GM12878 (cell line): ENCODE data around the gene GGT6. TPM values are rescaled to one million over a fixed set of nuclear protein-coding genes. Genes with fewer than 3 reads are reported as not detected.

Source experiments
- BACH1 ChIP-seq: fragments of 450-650 bp; IDR thresholded peaks from 2 replicates; pipeline ENCODE4 v1.6.1; 2017; ENCODE audit warnings: mild to moderate bottlenecking, borderline replicate concordance
- IKZF1 ChIP-seq: fragments of 450-650 bp; conservative IDR thresholded peaks from 2 replicates; pipeline ENCODE4 v1.6.1; 2017; ENCODE audit warnings: antibody characterized with exemption, mild to moderate bottlenecking
- MYB ChIP-seq: fragments of 150-350 bp; IDR thresholded peaks from 2 replicates; pipeline ENCODE4 v1.6.1; 2014; ENCODE audit warnings: mild to moderate bottlenecking, low read depth, low read length, borderline replicate concordance
- RAD21 ChIP-seq: IDR thresholded peaks from 2 replicates; pipeline ENCODE4 v1.6.1; 2011; ENCODE audit warnings: mild to moderate bottlenecking, low read depth, low read length, moderate library complexity; ENCODE audit not compliant: insufficient read depth
- ZNF24 ChIP-seq: fragments of 450-650 bp; IDR thresholded peaks from 2 replicates; pipeline ENCODE4 v1.6.1; 2017; ENCODE audit warnings: antibody characterized with exemption, mild to moderate bottlenecking
- ZNF687 ChIP-seq: fragments of 450-650 bp; IDR thresholded peaks from 2 replicates; pipeline ENCODE4 v1.6.1; 2017; ENCODE audit warnings: mild to moderate bottlenecking, moderate library complexity
- polyA plus RNA-seq, 11 experiments: library from polyadenylated mRNA; depleted of rRNA in 4 of 11; unstranded in 6 of 11; stranded (reverse) in 5 of 11; fragments of >200 nt; fragmentation: Nextera tagmentation in 4 of 11; fragmentation: Illumina TruSeq in 1 of 11; extraction: Ambion mirVana in 4 of 11; extraction: Trizol in 1 of 11; gene quantifications; 1 replicate in 1 of 11; 2 replicates in 10 of 11; pipeline versions ENCODE4 v1.2.1 to v1.2.3, GENCODE V29; 2011 to 2016; ENCODE audit warnings: inconsistent platforms in 2 of 11, missing spikeins in 2 of 11, low read depth in 1 of 11
- total RNA-seq, 4 experiments: library from RNA; depleted of rRNA in 3 of 4; stranded (reverse); fragments of >200 nt in 3 of 4; fragmentation: Illumina TruSeq in 1 of 4; extraction: Trizol in 1 of 4; gene quantifications; 2 replicates each; pipeline versions ENCODE4 v1.2.1 to v1.2.3, GENCODE V29; 2013 to 2021
- TF ChIP-seq, protein P1 (sequence below): IDR thresholded peaks from 2 replicates; pipeline ENCODE4 v1.6.1; 2012; ENCODE audit warnings: low read length, inconsistent platforms

Gene GGT6
- total and polyA plus RNA-seq, 10 of the 15 experiments (the other 5 are each of a cell fraction or from before 2014, with no cell fraction given), result 0.01 to 0.26 (median 0.13) TPM; not detected in 5

DNA sequence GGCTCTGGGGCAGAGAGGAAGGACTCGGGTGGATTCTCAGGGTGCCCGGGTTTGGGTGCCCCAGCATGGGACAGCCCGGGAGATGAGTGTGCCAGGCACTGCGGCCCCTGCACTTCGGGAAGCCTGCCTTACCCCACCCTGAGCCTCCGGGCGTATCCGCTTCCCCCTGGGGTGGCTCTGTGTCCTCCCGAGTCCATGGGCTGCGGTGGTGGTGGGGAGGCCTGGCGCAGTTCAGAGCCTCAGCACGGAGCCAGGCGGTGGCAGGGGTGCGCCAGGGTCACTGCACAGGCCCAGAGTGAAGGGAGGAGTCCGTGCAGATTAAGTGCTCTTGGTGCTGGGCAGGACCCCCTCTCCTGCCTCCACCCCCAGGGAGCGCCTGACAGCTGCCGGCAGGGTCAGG is 25.9 kb downstream of the GGT6 start (continued):
- TF ChIP-seq ZNF687 (no peak), BACH1 (no peak), IKZF1 (no peak), RAD21 (no peak), ZNF24 (no peak), MYB (no peak)
- TF ChIP-seq, protein P1, sequence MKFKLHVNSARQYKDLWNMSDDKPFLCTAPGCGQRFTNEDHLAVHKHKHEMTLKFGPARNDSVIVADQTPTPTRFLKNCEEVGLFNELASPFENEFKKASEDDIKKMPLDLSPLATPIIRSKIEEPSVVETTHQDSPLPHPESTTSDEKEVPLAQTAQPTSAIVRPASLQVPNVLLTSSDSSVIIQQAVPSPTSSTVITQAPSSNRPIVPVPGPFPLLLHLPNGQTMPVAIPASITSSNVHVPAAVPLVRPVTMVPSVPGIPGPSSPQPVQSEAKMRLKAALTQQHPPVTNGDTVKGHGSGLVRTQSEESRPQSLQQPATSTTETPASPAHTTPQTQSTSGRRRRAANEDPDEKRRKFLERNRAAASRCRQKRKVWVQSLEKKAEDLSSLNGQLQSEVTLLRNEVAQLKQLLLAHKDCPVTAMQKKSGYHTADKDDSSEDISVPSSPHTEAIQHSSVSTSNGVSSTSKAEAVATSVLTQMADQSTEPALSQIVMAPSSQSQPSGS, result no peak
- TF ChIP-seq, all 136 proteins: peak for 0
